HG03064 (cell line): ENCODE results near the gene VAX1.
"Not testable (repeated sequence)": the region's sequence is repeated elsewhere in the genome, so short reads cannot be mapped to it uniquely, and the experiment has no call there.

Source experiments
- ATAC-seq: cut with Tn5 transposase; IDR thresholded peaks from one replicate; pipeline ENCODE4 v1.9.1; 2021; ENCODE audit warnings: low read depth; ENCODE audit not compliant: unreplicated experiment

VAX1 gene

DNA sequence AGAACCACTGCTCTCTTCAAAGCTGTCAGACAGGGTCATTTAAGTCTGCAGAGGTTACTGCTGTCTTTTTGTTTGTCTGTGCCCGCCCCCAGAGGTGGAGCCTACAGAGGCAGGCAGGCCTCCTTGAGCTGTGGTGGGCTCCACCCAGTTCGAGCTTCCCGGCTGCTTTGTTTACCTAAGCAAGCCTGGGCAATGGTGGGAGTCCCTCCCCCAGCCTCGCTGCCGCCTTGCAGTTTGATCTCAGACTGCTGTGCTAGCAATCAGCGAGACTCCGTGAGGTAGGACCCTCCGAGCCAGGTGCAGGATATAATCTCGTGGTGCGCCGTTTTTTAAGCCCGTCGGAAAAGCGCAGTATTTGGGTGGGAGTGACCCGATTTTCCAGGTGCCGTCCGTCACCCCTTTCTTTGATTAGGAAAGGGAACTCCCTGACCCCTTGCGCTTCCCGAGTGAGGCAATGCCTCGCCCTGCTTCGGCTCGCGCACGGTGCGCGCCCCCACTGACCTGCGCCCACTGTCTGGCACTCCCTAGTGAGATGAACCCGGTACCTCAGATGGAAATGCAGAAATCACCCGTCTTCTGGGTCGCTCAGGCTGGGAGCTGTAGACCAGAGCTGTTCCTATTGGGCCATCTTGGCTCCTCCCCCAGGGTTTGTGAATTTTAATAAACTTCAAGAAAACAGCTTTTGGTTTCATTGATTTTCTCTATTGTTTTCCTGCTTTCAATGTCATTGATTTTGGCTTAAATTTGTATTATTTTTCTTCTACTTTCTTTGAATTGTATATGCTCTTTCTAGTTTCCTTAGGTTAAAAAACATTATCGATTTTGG lies 53.4 kb downstream of the VAX1 start:
- ATAC-seq = not testable (repeated sequence)
